Parathyroid adenoma (tissue), 2 donors: Measurements from ENCODE around the gene MOSPD3.

ENCODE experiments used
- H2AFZ ChIP-seq: fragments of 300-600 bp; sonication (generic); one replicate; pipeline ENCODE4 v1.7.0; 2017; ENCODE audit warnings: antibody characterized with exemption, mild to moderate bottlenecking
- H3K27ac ChIP-seq: fragments of 300-600 bp; sonication (generic); one replicate; pipeline ENCODE4 v1.7.0; 2017
- H3K27me3 ChIP-seq: fragments of 300-600 bp; sonication (generic); one replicate; pipeline ENCODE4 v1.7.0; 2017; ENCODE audit warnings: low read length; ENCODE audit not compliant: control insufficient read depth, insufficient read depth
- H3K36me3 ChIP-seq: fragments of 300-600 bp; sonication (generic); one replicate; pipeline ENCODE4 v1.7.0; 2017; ENCODE audit warnings: low read length; ENCODE audit not compliant: control insufficient read depth, insufficient read depth
- H3K4me1 ChIP-seq: fragments of 300-600 bp; sonication (generic); one replicate; pipeline ENCODE4 v1.7.0; 2017; ENCODE audit warnings: control low read depth
- H3K4me2 ChIP-seq: fragments of 300-600 bp; sonication (generic); one replicate; pipeline ENCODE4 v1.7.0; 2017; ENCODE audit warnings: low read length
- H3K4me3 ChIP-seq: fragments of 300-600 bp; sonication (generic); one replicate; pipeline ENCODE4 v1.7.0; 2017; ENCODE audit warnings: low read depth, low read length
- H3K79me2 ChIP-seq: fragments of 300-600 bp; sonication (generic); one replicate; pipeline ENCODE4 v1.7.0; 2017; ENCODE audit warnings: control low read depth
- H3K9ac ChIP-seq: fragments of 300-600 bp; sonication (generic); one replicate; pipeline ENCODE4 v1.7.0; 2017; ENCODE audit warnings: mild to moderate bottlenecking
- H3K9me3 ChIP-seq: fragments of 300-600 bp; sonication (generic); one replicate; pipeline ENCODE4 v1.7.0; 2017; ENCODE audit warnings: low read length; ENCODE audit not compliant: control insufficient read depth
- CTCF ChIP-seq: fragments of 300-600 bp; sonication (generic); IDR thresholded peaks from one replicate; pipeline ENCODE4 v1.7.0; 2017; ENCODE audit warnings: antibody characterized with exemption, mild to moderate bottlenecking
- donor health status: primary hyperparathyroidism.

MOSPD3 gene

GRCh38 chr7:100629117-100629716 is 16.9 kb downstream of the MOSPD3 start:
- Histone ChIP-seq H3K4me2 (no peak overlapping the region), H3K9me3 (no peaks in the 10 kb centered on the region), H3K27me3 (no peaks in the 10 kb centered on the region), H2AFZ (no peak overlapping the region), H3K4me1 (no peaks in the 10 kb centered on the region), H3K9ac (no peak overlapping the region), H3K79me2 (no peaks in the 10 kb centered on the region), H3K27ac (no peak overlapping the region), H3K4me3 (no peak overlapping the region), H3K36me3 (no peaks in the 10 kb centered on the region)
- TF ChIP-seq CTCF = no peak

- no peaks in the 10 kb centered on the region for H3K36me3 ChIP-seq
- H2AFZ ChIP-seq = no peak overlapping the region
- no peak for TF ChIP-seq CTCF
- no peaks in the 10 kb centered on the region for H3K9me3 ChIP-seq
- no peak overlapping the region for H3K27ac ChIP-seq
- no peaks in the 10 kb centered on the region for H3K27me3 ChIP-seq
- H3K4me2 ChIP-seq = no peak overlapping the region
- H3K4me1 ChIP-seq = no peaks in the 10 kb centered on the region
- H3K9ac ChIP-seq = no peak overlapping the region
- no peaks in the 10 kb centered on the region for H3K79me2 ChIP-seq
- H3K4me3 ChIP-seq = no peak overlapping the region
These were observed 17.7 kb downstream of the MOSPD3 start for GRCh38 chr7:100630066-100630465.

GRCh38 chr7:100632951-100633717 is 20.8 kb downstream of the MOSPD3 start:
- H3K27me3 ChIP-seq = no peaks in the 10 kb centered on the region
- no peaks in the 10 kb centered on the region for H3K79me2 ChIP-seq
- H3K4me3 ChIP-seq = peak overlapping the region; percentile 55
- H3K4me1 ChIP-seq = no peaks in the 10 kb centered on the region
- H3K4me2 ChIP-seq = peak overlapping the region; percentile 84
- H3K36me3 ChIP-seq = no peaks in the 10 kb centered on the region
- H2AFZ ChIP-seq = peak overlapping the region; percentile 5
- no peaks in the 10 kb centered on the region for H3K9me3 ChIP-seq
- no peak overlapping the region for H3K27ac ChIP-seq
- no peak overlapping the region for H3K9ac ChIP-seq
- peak; percentile 38 for TF ChIP-seq CTCF

GRCh38 chr7:100639995-100640516 is 27.7 kb downstream of the MOSPD3 start:
- no peaks in the 10 kb centered on the region for H3K9me3 ChIP-seq
- TF ChIP-seq CTCF = no peak
- no peak overlapping the region for H3K9ac ChIP-seq
- H3K4me2 ChIP-seq = no peak overlapping the region
- H3K79me2 ChIP-seq = no peaks in the 10 kb centered on the region
- no peak overlapping the region for H3K27ac ChIP-seq
- H2AFZ ChIP-seq = no peak overlapping the region
- no peak overlapping the region for H3K4me3 ChIP-seq
- no peaks in the 10 kb centered on the region for H3K27me3 ChIP-seq
- H3K36me3 ChIP-seq = no peaks in the 10 kb centered on the region
- no peaks in the 10 kb centered on the region for H3K4me1 ChIP-seq
